Stimulated activated naive CD8-positive, alpha-beta T cell treated with anti-CD3 and anti-CD28 coated beads, Interleukin-15, Interleukin-2, amounts not matched to agents 100 ng/mL and 50 ng/mL, for 24 hours (primary cell): ENCODE measurements around the gene MRM2.

Experiments used
- H3K27ac Mint-ChIP-seq: one replicate; pipeline ENCODE4 v1.8.0; 2021; ENCODE audit warnings: mild to moderate bottlenecking, mixed read lengths
- H3K27me3 Mint-ChIP-seq: one replicate; pipeline ENCODE4 v1.8.0; 2021; ENCODE audit warnings: mixed read lengths
- H3K36me3 Mint-ChIP-seq: one replicate; pipeline ENCODE4 v1.8.0; 2021; ENCODE audit warnings: low read depth, mixed read lengths
- H3K4me1 Mint-ChIP-seq: one replicate; pipeline ENCODE4 v1.8.0; 2021; ENCODE audit warnings: low read depth, mixed read lengths
- H3K4me3 Mint-ChIP-seq: one replicate; pipeline ENCODE4 v1.8.0; 2021; ENCODE audit warnings: mild to moderate bottlenecking, mixed read lengths
- H3K9me3 Mint-ChIP-seq: one replicate; pipeline ENCODE4 v1.8.0; 2021; ENCODE audit warnings: mixed read lengths

MRM2 gene

DNA sequence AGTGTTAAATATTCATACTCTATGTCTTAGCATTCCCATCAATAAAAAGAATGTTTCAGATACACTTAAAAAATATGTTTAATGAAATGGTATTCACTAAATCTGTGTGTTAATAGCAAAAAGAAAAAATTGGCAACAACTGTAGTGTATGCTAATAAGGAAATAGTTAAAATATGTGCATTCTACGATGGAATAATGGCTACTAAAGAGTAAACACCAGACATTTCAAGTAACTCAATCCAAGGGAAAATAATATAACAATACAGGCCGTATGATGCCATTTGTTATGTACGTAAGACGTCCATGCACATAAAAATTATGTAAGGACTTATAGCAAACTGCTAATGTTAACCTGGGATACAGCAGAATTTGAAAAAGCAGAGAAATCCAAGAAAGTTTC lies 55.8 kb downstream of the MRM2 start:
- Mint-ChIP-seq H3K9me3 (peaks cover 9% of the 10 kb centered on the region), H3K36me3 (peaks cover 59% of the 10 kb centered on the region), H3K4me1 (no peaks in the 10 kb centered on the region), H3K27me3 (no peaks in the 10 kb centered on the region), H3K27ac (no peak overlapping the region), H3K4me3 (no peak overlapping the region)

DNA sequence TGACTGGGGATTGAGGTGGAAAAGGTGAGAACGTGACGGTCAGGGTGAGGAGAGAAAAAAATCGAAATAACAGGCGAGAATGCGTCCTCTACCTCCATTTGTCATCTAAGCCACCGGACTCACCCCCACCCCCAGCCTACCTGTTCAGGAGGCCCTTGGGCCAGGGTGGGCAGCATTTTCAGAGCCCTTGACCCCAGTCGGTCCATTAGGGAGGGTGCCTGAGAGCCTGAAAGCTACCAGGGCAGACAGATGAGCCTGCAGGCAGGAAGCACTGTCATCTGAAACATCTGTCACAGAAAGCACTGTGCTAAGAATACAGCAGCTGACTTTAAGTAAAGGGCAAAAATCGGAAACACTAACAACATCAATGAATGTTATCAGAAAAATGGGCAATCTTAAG lies 56.3 kb downstream of the MRM2 start:
- no peaks in the 10 kb centered on the region for H3K27me3 Mint-ChIP-seq
- peaks cover 9% of the 10 kb centered on the region for H3K9me3 Mint-ChIP-seq
- H3K4me3 Mint-ChIP-seq: no peak overlapping the region
- no peaks in the 10 kb centered on the region for H3K4me1 Mint-ChIP-seq
- H3K36me3 Mint-ChIP-seq: peaks cover 59% of the 10 kb centered on the region
- H3K27ac Mint-ChIP-seq: no peak overlapping the region
